ENCODE results near the gene INKA2. TPM values are rescaled to one million over a fixed set of nuclear protein-coding genes. Genes with fewer than 3 reads are reported as not detected.

INKA2 gene
- total and polyA plus RNA-seq, 4 donors = 0.26 to 0.67 (median 0.52) TPM

DNA sequence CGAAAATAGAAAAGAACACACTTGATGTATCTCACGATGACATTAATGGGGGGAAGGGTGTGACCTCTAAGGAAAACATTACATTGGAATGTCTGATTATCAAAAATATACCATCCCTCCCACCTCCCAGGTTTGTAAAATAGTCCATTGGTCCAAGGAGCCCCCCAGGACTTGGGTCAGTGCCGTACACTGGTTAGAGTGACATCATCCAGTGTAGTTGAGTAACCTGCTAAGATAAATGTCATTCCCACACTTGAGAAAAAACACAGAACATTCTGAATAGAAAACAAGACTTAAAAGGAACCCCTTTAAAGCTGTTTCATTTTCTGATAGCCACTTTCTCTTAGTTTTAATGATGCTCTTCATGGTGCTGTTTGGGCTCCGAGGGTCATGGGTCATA, 31.7 kb upstream of the INKA2 start:
- Histone ChIP-seq H3K4me3 (ENCODE audit: low read depth in 1 of 3, low read length in 3 of 3) (no peak overlapping the region), H3K27ac (ENCODE audit: low read depth in 1 of 2, low read length in 2 of 2) (no peak overlapping the region), H3K9ac (ENCODE audit: low read depth in 1 of 2, low read length in 2 of 2) (no peak overlapping the region), H3K9me3 (ENCODE audit: control insufficient read depth in 4 of 4, low read length in 3 of 4) (no peaks in the 10 kb centered on the region), H3K4me1 (ENCODE audit: control insufficient read depth in 4 of 4, insufficient read depth in 4 of 4, low read length in 3 of 4) (peaks cover 0 to 6% (median 2%) of the 10 kb centered on the region in 4 donors), H3K27me3 (ENCODE audit: control insufficient read depth in 4 of 4, insufficient read depth in 4 of 4, low read length in 3 of 4) (no peaks in the 10 kb centered on the region), H3K36me3 (ENCODE audit: control insufficient read depth in 4 of 4, insufficient read depth in 3 of 4, low read depth in 1 of 4, low read length in 3 of 4) (peaks cover 4 to 19% (median 7%) of the 10 kb centered on the region in 4 donors)
- no peak for DNase-seq (ENCODE audit: low spot score)
- 89% methylated on average over 4 of the region's 4 CpGs for WGBS
- TF ChIP-seq EGR1 (IDR thresholded peaks at IDR 0.05; ENCODE audit: low read depth in 2 of 2) (no peak), RAD21 (IDR thresholded peaks at IDR 0.05) (no peak), TAF1 (conservative IDR thresholded peaks at IDR 0.05) (no peak), CTCF (IDR thresholded peaks at IDR 0.05; ENCODE audit: low read depth, low read length, missing input control) (no peak), RXRA (IDR thresholded peaks at IDR 0.05) (no peak), YY1 (IDR thresholded peaks at IDR 0.05) (no peak), GABPA (IDR thresholded peaks at IDR 0.05 in 1 of 2, conservative IDR thresholded peaks at IDR 0.05 in 1 of 2) (no peak)
- TF ChIP-seq, protein P1, sequence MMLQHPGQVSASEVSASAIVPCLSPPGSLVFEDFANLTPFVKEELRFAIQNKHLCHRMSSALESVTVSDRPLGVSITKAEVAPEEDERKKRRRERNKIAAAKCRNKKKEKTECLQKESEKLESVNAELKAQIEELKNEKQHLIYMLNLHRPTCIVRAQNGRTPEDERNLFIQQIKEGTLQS (IDR thresholded peaks at IDR 0.05) = no peak
- TF ChIP-seq, protein P2, sequence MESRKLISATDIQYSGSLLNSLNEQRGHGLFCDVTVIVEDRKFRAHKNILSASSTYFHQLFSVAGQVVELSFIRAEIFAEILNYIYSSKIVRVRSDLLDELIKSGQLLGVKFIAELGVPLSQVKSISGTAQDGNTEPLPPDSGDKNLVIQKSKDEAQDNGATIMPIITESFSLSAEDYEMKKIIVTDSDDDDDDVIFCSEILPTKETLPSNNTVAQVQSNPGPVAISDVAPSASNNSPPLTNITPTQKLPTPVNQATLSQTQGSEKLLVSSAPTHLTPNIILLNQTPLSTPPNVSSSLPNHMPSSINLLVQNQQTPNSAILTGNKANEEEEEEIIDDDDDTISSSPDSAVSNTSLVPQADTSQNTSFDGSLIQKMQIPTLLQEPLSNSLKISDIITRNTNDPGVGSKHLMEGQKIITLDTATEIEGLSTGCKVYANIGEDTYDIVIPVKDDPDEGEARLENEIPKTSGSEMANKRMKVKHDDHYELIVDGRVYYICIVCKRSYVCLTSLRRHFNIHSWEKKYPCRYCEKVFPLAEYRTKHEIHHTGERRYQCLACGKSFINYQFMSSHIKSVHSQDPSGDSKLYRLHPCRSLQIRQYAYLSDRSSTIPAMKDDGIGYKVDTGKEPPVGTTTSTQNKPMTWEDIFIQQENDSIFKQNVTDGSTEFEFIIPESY (IDR thresholded peaks at IDR 0.05) = no peak

- H3K36me3 ChIP-seq (ENCODE audit: control insufficient read depth in 4 of 4, insufficient read depth in 3 of 4, low read depth in 1 of 4, low read length in 3 of 4) = peaks cover 2 to 23% (median 11%) of the 10 kb centered on the region in 4 donors
Observed at GRCh38 chr1:111769517-111770146, 30.4 kb upstream of the INKA2 start.

More at GRCh38 chr1:111769517-111770146, 30.4 kb upstream of the INKA2 start:
- no peak overlapping the region for H3K4me3 ChIP-seq (ENCODE audit: low read depth in 1 of 3, low read length in 3 of 3)
- peak overlapping the region in 1 of 2 donors; percentile 12 for H3K27ac ChIP-seq (ENCODE audit: low read depth in 1 of 2, low read length in 2 of 2)
- no peaks in the 10 kb centered on the region for H3K9me3 ChIP-seq (ENCODE audit: control insufficient read depth in 4 of 4, low read length in 3 of 4)
- H3K9ac ChIP-seq (ENCODE audit: low read depth in 1 of 2, low read length in 2 of 2) = no peak overlapping the region
- TF ChIP-seq REST (IDR thresholded peaks at IDR 0.05) (no peak), FOXA1 (IDR thresholded peaks at IDR 0.05) (peak; percentile 19), RXRA (IDR thresholded peaks at IDR 0.05) (peak; percentile 13 to 27), RAD21 (IDR thresholded peaks at IDR 0.05) (peak; percentile 99), JUND (IDR thresholded peaks at IDR 0.05) (no peak), YY1 (IDR thresholded peaks at IDR 0.05) (no peak), HNF4A (conservative IDR thresholded peaks at IDR 0.05) (peak in 1 of 2 donors; percentile 29), MAX (IDR thresholded peaks at IDR 0.05) (peak; percentile 9), CTCF (IDR thresholded peaks at IDR 0.05; ENCODE audit: low read depth, low read length, missing input control) (peak; percentile 91), SP1 (IDR thresholded peaks at IDR 0.05) (no peak), FOXA2 (IDR thresholded peaks at IDR 0.05) (peak; percentile 48)
- H3K4me1 ChIP-seq (ENCODE audit: control insufficient read depth in 4 of 4, insufficient read depth in 4 of 4, low read length in 3 of 4) = peaks cover 0 to 6% (median 2%) of the 10 kb centered on the region in 4 donors
- no peak for DNase-seq (ENCODE audit: low spot score)
- no peaks in the 10 kb centered on the region for H3K27me3 ChIP-seq (ENCODE audit: control insufficient read depth in 4 of 4, insufficient read depth in 4 of 4, low read length in 3 of 4)
- 18% methylated on average over 6 of the region's 6 CpGs for WGBS
